NCI-H524 (cell line): ENCODE results near the gene SORL1-AS1.

ENCODE experiments used
- DNase-seq, 2 experiments: peaks; one replicate each; lab custom pipeline; 2025; lab: John Stamatoyannopoulos, UW

SORL1-AS1 gene

DNA sequence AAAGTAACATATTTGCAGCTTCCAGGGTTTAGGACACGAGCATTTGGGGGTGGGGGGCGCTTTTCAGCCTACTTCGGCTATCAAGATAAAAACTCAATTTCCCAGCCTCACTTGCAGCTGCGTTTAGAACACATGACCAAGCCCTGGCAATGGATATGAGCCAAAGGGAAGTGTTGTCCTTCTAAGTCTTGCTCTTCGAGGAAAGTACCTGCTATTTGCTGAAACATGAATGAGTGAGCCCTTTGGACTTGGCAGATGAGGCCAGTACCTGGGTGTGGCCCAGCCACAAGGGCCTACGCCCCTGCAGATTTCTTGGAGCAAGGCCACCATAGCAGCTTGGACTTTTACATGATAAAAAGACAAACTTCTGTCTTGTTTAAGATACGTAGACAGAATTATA, 60.9 kb downstream of the SORL1-AS1 start:
- DNase-seq = no peak

DNA sequence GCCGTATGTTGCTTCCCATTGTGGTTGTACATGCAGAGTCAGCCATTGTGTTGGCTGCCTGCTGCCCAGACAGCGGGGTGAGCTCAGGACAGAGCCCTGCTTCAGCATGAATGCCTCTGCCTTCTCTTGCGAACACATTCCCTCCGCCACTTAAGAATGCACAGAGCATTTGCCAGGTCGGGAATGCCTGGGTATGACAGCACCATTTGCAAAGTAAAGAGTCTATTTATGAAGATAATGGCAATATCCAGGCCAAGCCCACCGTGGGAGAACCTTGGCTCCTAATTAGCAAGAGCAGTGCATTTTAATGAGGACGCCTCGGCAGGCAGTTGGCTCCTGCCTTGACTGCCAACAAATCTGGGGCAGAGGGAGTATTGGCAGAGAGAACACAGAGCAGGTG, 63.1 kb downstream of the SORL1-AS1 start:
- DNase-seq = peak in 1 of 2 experiments; percentile 30
